LNCaP clone FGC (cell line): ENCODE measurements around the gene ELFN2.

Experiments
- DNase-seq: peaks from one replicate; pipeline ENCODE4 v3.0.0-alpha.2; 2011; ENCODE audit warnings: low read depth
- H3K4me3 ChIP-seq: 2 replicates; pipeline ENCODE4 v1.5.1; 2011; ENCODE audit warnings: mild to moderate bottlenecking, low read depth, low read length, control low read depth
- CTCF ChIP-seq: IDR thresholded peaks from 2 replicates; pipeline ENCODE4 v1.5.1; 2012; ENCODE audit warnings: mild to moderate bottlenecking; ENCODE audit not compliant: control insufficient read depth, insufficient read depth; ENCODE audit errors: extremely low read depth

The ELFN2 gene

GRCh38 chr22:37363261-37363992, 63.9 kb downstream of the ELFN2 start:
- TF ChIP-seq CTCF = no peak
- no peak overlapping the region for H3K4me3 ChIP-seq
- no peak for DNase-seq

GRCh38 chr22:37362621-37363020, 64.7 kb downstream of the ELFN2 start:
- no peak overlapping the region for H3K4me3 ChIP-seq
- DNase-seq = no peak
- TF ChIP-seq CTCF = no peak

- no peak for TF ChIP-seq CTCF
- H3K4me3 ChIP-seq = no peak overlapping the region
- DNase-seq = no peak
These were observed 68.4 kb downstream of the ELFN2 start for GRCh38 chr22:37358917-37359316.

GRCh38 chr22:37358386-37358785, 68.9 kb downstream of the ELFN2 start:
- no peak for TF ChIP-seq CTCF
- H3K4me3 ChIP-seq = no peak overlapping the region
- no peak for DNase-seq

- no peak for TF ChIP-seq CTCF
- no peak overlapping the region for H3K4me3 ChIP-seq
- no peak for DNase-seq
These were observed 69.7 kb downstream of the ELFN2 start for GRCh38 chr22:37357446-37358075.

GRCh38 chr22:37356922-37357321, 70.4 kb downstream of the ELFN2 start:
- no peak overlapping the region for H3K4me3 ChIP-seq
- no peak for DNase-seq
- TF ChIP-seq CTCF = no peak

- no peak overlapping the region for H3K4me3 ChIP-seq
- no peak for DNase-seq
- no peak for TF ChIP-seq CTCF
These were observed 72.1 kb downstream of the ELFN2 start for GRCh38 chr22:37355174-37355573.
